HepG2 (cell line): ENCODE data around the gene COA7. TPM values are rescaled to one million over a fixed set of nuclear protein-coding genes. Genes with fewer than 3 reads are reported as not detected.

Experiments
- AKAP8 ChIP-seq: sonication (generic); formaldehyde crosslinking; IDR thresholded peaks from 2 replicates; pipeline ENCODE4 v1.5.1; 2020; ENCODE audit warnings: mild to moderate bottlenecking, missing genetic modification reagents
- HNF4A ChIP-seq: sonication (generic); formaldehyde crosslinking; IDR thresholded peaks from 2 replicates; pipeline ENCODE4 v1.4.0; 2020; ENCODE audit warnings: missing genetic modification reagents
- KMT2B ChIP-seq: IDR thresholded peaks from 2 replicates; pipeline ENCODE4 v1.6.1; 2016; ENCODE audit warnings: missing genetic modification reagents, missing compliant biosample characterization
- LCORL ChIP-seq, 2 experiments: fragments of 450-650 bp in 1 of 2; sonication (generic) in 1 of 2; formaldehyde crosslinking in 1 of 2; IDR thresholded peaks; 2 replicates each; pipeline versions ENCODE4 v1.5.0 to v1.6.1; 2017 to 2020; ENCODE audit warnings: antibody characterized with exemption in 1 of 2, missing genetic modification reagents in 1 of 2
- MIXL1 ChIP-seq: IDR thresholded peaks from 2 replicates; pipeline ENCODE4 v1.6.1; 2016
- NR2F2 ChIP-seq: IDR thresholded peaks from 2 replicates; pipeline ENCODE4 v1.6.1; 2012; ENCODE audit warnings: low read depth, inconsistent platforms, borderline replicate concordance
- RARG ChIP-seq: sonication (generic); formaldehyde crosslinking; IDR thresholded peaks from 2 replicates; pipeline ENCODE4 v1.4.0; 2020; ENCODE audit warnings: low read depth, mild to moderate bottlenecking, missing genetic modification reagents
- RBAK ChIP-seq: sonication (generic); formaldehyde crosslinking; IDR thresholded peaks from 2 replicates; pipeline ENCODE4 v1.5.1; 2020; ENCODE audit warnings: mild to moderate bottlenecking, missing genetic modification reagents
- SKI ChIP-seq: fragments of 450-650 bp; IDR thresholded peaks from one replicate; pipeline ENCODE4 v1.6.1; 2018; ENCODE audit warnings: mild to moderate bottlenecking; ENCODE audit not compliant: partially characterized antibody
- SOX5 ChIP-seq: IDR thresholded peaks from 2 replicates; pipeline ENCODE4 v1.6.1; 2016; ENCODE audit warnings: borderline replicate concordance
- SP2 ChIP-seq: sonication (generic); formaldehyde crosslinking; IDR thresholded peaks from 2 replicates; pipeline ENCODE4 v1.5.1; 2020; ENCODE audit warnings: mild to moderate bottlenecking, missing genetic modification reagents
- ZNF317 ChIP-seq: sonication (generic); formaldehyde crosslinking; IDR thresholded peaks from 2 replicates; pipeline ENCODE4 v1.5.0; 2020; ENCODE audit warnings: mild to moderate bottlenecking, missing genetic modification reagents
- ZNF33A ChIP-seq: sonication (generic); formaldehyde crosslinking; IDR thresholded peaks from 2 replicates; pipeline ENCODE4 v1.5.1; 2020; ENCODE audit warnings: missing genetic modification reagents, mild to moderate bottlenecking, moderate library complexity, borderline replicate concordance
- ZNF547 ChIP-seq: sonication (generic); formaldehyde crosslinking; IDR thresholded peaks from 2 replicates; pipeline ENCODE4 v1.5.1; 2020; ENCODE audit warnings: mild to moderate bottlenecking, missing genetic modification reagents
- ZNF567 ChIP-seq: sonication (generic); formaldehyde crosslinking; IDR thresholded peaks from 2 replicates; pipeline ENCODE4 v1.8.1; 2023; ENCODE audit warnings: mild to moderate bottlenecking, missing genetic modification reagents, borderline replicate concordance
- ZNF737 ChIP-seq: sonication (generic); formaldehyde crosslinking; IDR thresholded peaks from 2 replicates; pipeline ENCODE4 v1.5.0; 2020; ENCODE audit warnings: missing genetic modification reagents, mild to moderate bottlenecking, borderline replicate concordance
- polyA plus RNA-seq, 8 experiments: library from polyadenylated mRNA; depleted of rRNA in 3 of 8; stranded (reverse) in 7 of 8; unstranded in 1 of 8; fragments of >200 nt; fragmentation: Illumina TruSeq in 4 of 8; extraction: Trizol in 4 of 8; gene quantifications; 2 replicates each; pipeline versions ENCODE4 v1.2.1 to v1.2.3, GENCODE V29; 2011 to 2016; ENCODE audit warnings: low read depth in 4 of 8, missing spikeins in 1 of 8, mixed read lengths in 1 of 8; ENCODE audit not compliant: insufficient read depth in 1 of 8
- total RNA-seq, 5 experiments: library from RNA; depleted of rRNA; stranded (reverse); fragments of >200 nt; fragmentation: Illumina TruSeq; extraction: Trizol; gene quantifications; 2 replicates each; pipeline ENCODE4 v1.2.3, GENCODE V29; 2016; ENCODE audit warnings: low read depth in 1 of 5
- TF ChIP-seq, protein P1 (sequence below), 2 experiments: sonication (generic) in 1 of 2; formaldehyde crosslinking in 1 of 2; IDR thresholded peaks; 2 replicates each; pipeline versions ENCODE4 v1.6.1 to v1.9.0; 2014 to 2022; ENCODE audit warnings: antibody characterized with exemption in 1 of 2, borderline replicate concordance in 1 of 2, inconsistent platforms in 1 of 2, low read depth in 1 of 2, missing genetic modification reagents in 1 of 2
- TF ChIP-seq, protein P2 (sequence below): sonication (generic); formaldehyde crosslinking; IDR thresholded peaks from 2 replicates; pipeline ENCODE4 v1.9.0; 2021; ENCODE audit warnings: missing genetic modification reagents, borderline replicate concordance

Gene COA7
- total and polyA plus RNA-seq, 2 of the 13 experiments (the other 11 are each of a cell fraction or from before 2014, with no cell fraction given): 12.3 to 30.4 TPM

DNA sequence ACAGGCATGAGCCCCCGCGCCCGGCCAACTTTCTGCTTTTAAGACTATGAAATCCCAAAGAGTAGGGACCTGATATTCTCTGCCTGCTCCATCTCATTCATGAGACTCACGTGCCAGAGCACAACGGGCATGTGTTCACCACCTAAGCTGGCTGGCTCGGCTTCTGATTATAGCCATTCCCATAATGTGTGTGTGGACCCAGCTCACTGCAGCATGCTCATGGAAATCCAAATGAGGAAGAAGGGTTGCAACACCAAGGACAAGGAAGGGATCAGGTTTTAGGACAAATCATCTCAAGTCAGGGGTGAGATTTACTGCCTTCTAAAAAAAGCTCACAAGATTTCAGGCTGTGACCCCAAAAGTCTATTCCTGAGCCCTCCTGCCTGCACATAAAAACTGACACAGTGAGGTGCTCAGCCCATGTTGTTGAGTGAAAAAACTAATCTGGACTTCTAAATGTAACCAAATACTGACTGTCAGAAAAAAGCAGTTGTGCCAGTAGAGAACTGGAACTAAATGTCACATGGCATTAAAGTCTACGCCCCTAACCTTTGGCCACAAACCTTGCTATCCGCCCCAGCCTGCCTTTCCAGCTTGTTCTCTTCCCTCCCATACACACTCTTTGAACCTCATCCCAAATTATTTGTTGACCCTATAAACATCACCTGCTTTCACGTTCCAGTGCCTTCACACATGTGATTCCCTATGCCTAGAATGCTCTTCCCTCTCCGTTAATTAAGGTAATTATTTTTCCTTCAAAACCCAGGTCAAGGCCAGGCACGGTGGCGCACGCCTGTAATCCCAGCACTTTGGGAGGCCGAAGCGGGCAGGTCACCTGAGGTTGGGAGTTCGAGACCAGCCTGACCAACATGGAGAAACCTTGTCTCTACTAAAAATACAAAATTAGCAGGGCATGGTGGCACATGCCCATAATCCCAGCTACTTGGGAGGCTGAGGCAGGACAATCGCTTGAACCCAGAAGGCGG is 9.1 kb upstream of the COA7 start (continued):
- peak; percentile 14; the same call in 1 of the 2 replicates for TF ChIP-seq HNF4A (CRISPR knock-in tag)
- TF ChIP-seq ZNF33A: no peak
- no peak for TF ChIP-seq KMT2B (CRISPR knock-in tag)
- TF ChIP-seq, protein P1, sequence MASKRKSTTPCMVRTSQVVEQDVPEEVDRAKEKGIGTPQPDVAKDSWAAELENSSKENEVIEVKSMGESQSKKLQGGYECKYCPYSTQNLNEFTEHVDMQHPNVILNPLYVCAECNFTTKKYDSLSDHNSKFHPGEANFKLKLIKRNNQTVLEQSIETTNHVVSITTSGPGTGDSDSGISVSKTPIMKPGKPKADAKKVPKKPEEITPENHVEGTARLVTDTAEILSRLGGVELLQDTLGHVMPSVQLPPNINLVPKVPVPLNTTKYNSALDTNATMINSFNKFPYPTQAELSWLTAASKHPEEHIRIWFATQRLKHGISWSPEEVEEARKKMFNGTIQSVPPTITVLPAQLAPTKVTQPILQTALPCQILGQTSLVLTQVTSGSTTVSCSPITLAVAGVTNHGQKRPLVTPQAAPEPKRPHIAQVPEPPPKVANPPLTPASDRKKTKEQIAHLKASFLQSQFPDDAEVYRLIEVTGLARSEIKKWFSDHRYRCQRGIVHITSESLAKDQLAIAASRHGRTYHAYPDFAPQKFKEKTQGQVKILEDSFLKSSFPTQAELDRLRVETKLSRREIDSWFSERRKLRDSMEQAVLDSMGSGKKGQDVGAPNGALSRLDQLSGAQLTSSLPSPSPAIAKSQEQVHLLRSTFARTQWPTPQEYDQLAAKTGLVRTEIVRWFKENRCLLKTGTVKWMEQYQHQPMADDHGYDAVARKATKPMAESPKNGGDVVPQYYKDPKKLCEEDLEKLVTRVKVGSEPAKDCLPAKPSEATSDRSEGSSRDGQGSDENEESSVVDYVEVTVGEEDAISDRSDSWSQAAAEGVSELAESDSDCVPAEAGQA (IDR thresholded peaks at IDR 0.05; ENCODE audit: low read depth): no peak
- TF ChIP-seq, protein P1 (CRISPR knock-in tag; IDR thresholded peaks at IDR 0.05; ENCODE audit: borderline replicate concordance): no peak
- no peak for TF ChIP-seq SOX5 (CRISPR knock-in tag)
- no peak for TF ChIP-seq NR2F2
- peak; percentile 93 for TF ChIP-seq RBAK (CRISPR knock-in tag)
- TF ChIP-seq ZNF567: no peak
- TF ChIP-seq ZNF547 (CRISPR knock-in tag): no peak
- no peak for TF ChIP-seq RARG (CRISPR knock-in tag)
- no peak for TF ChIP-seq AKAP8
- TF ChIP-seq ZNF737: no peak
- TF ChIP-seq, protein P2, sequence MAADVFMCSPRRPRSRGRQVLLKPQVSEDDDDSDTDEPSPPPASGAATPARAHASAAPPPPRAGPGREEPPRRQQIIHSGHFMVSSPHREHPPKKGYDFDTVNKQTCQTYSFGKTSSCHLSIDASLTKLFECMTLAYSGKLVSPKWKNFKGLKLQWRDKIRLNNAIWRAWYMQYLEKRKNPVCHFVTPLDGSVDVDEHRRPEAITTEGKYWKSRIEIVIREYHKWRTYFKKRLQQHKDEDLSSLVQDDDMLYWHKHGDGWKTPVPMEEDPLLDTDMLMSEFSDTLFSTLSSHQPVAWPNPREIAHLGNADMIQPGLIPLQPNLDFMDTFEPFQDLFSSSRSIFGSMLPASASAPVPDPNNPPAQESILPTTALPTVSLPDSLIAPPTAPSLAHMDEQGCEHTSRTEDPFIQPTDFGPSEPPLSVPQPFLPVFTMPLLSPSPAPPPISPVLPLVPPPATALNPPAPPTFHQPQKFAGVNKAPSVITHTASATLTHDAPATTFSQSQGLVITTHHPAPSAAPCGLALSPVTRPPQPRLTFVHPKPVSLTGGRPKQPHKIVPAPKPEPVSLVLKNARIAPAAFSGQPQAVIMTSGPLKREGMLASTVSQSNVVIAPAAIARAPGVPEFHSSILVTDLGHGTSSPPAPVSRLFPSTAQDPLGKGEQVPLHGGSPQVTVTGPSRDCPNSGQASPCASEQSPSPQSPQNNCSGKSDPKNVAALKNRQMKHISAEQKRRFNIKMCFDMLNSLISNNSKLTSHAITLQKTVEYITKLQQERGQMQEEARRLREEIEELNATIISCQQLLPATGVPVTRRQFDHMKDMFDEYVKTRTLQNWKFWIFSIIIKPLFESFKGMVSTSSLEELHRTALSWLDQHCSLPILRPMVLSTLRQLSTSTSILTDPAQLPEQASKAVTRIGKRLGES: no peak
- no peak for TF ChIP-seq SKI
- TF ChIP-seq SP2 (CRISPR knock-in tag): no peak
- TF ChIP-seq LCORL (IDR thresholded peaks at IDR 0.05): no peak
- TF ChIP-seq LCORL (CRISPR knock-in tag; IDR thresholded peaks at IDR 0.05): peak; percentile 49; the same call in 1 of the 2 replicates
- peak; percentile 93 for TF ChIP-seq ZNF317 (CRISPR knock-in tag)
- no peak for TF ChIP-seq MIXL1 (CRISPR knock-in tag)
